Activated CD4-positive, alpha-beta T cell treated with anti-CD3 and anti-CD28 coated beads for 24 hours (primary cell): ENCODE data around the gene TLR8.
A peak's percentile ranks its signal among the peaks of the same experiment; 100 is the strongest.
"Not testable (repeated sequence)": the region's sequence is repeated elsewhere in the genome, so short reads cannot be mapped to it uniquely, and the experiment has no call there.

ENCODE experiments used
- DNase-seq, 2 donors: peaks; one replicate each; pipeline ENCODE4 v3.0.0-alpha.2; 2020; ENCODE audit warnings: low read depth in 2 of 2

Gene TLR8

DNA sequence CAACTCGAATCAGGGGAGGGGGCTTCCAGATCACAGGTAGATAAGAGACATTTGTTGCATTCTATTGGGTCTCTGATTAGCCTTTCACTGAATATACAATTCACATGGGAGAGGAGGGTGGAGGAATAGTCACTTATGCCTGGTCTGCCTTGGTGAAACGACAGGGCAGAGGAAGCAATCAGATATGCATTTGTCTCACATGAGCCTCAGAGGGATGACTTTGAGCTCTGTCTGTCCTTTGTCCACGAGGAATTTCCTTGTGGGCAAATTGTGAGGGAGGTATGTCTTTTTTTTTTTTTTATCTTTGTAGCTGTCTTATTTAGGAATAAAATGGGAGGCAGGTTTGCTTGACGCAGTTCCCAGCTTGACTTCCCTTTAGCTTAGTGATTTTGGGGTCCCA is 40.0 kb downstream of the TLR8 start:
- no peak for DNase-seq

GRCh38 chrX:12946838-12947544 is 40.6 kb downstream of the TLR8 start:
- DNase-seq, result peak; percentile 58 to 75

DNA sequence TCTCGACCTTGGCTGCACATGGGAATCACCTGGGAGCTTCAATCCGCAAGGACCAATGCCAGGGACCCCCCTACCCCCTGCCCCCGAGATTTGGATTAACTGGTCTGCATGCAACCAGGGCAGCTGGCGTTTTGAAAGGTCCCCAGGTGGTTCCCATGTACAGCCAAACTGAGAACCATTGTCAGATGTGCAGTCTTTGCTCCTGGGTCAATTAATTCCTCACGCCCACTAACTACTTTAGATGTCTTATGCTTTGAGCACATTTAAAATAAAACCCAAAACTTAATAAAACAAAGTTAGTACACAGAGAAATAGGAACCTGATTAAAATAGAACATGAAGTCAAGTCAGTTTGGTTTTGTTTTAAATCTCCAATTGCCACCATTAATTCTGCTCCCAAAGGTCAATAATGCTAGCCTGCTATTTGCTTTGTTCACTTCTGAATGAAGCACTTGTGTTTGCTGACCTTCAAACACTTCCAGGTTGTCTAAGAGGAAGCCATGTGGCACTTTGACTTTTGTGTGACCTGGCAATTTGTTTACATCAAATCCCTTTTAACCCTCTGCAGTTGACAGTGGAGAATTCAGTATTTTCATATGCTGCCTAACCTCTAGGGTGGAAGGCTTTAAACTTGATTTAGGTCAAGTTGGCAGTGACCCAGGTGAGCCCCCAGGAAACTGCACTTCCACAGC is 41.3 kb downstream of the TLR8 start:
- DNase-seq, result no peak

- DNase-seq, result no peak
These were observed 42.1 kb downstream of the TLR8 start for GRCh38 chrX:12948495-12948894.

- no peak for DNase-seq
These were observed 42.9 kb downstream of the TLR8 start for GRCh38 chrX:12949205-12949926.

DNA sequence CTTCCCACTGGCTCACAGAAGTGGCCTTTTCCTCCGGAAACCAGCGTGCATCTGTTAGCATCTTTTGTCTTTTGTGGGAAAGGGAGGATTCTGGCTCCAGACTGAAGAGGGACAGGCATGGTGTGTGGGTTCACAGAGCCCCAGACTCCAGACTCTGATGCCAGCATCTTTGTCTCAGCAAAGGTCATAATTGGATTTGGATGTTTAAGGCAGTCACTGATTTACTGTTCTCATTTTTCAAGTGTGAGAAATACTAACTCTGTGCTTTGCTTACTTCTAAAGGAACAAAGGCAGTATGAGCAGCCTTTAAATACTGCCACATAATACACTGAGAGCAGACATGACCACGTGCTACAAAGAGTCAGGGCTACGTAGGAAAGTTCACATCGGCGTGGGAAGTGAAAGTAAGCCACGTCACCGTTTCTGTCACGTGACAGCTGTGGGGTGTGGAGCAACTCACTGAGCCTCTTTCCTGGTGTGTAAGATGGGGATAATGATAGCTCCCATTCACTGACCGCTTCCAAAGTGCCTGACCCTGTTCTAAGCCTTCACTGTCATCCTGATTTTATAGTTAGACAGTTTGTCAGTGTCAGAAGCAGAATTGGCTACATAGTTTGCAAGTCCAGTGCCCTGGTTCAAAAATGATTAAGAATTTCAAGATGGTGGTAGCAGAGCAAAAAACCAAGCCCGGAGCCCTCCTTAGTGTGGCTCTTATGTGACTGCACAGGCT is 43.7 kb downstream of the TLR8 start:
- peak; percentile 72 to 75 for DNase-seq

DNA sequence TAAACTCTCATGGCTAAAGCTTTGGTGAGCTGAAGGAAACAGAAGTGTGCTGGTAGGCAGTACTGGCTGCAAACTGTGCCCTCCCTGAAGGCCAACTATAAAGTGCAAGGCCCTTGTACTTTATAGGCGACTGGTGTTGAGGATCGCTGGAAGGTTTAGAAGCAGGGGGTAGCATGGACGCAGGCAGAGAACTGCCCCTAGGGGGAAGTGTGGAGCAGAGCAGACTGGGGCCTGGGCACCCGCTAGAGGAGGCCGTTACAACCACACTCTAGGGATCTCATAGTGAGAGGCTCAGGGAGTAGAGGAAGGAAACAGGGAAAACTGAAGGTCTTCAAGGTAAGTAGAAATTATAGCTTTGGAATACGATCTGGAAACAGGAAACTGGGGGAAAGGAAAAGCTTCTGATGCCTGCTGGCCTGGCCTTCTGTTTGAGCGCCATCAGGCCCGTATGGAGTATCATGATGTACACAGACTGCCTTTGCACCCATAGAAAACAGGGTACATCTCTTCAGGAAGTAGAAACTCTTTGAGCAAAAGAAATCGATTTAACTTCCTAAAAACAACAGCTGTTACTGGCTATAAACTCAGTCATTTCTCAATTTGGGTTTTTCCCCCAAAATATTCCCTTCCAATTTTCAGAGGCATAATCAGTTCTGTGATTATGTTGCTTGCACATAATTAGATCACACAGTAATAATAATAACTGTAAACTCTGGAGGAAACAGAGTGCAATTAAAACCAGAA is 44.6 kb downstream of the TLR8 start:
- peak; percentile 52 to 57 for DNase-seq

DNA sequence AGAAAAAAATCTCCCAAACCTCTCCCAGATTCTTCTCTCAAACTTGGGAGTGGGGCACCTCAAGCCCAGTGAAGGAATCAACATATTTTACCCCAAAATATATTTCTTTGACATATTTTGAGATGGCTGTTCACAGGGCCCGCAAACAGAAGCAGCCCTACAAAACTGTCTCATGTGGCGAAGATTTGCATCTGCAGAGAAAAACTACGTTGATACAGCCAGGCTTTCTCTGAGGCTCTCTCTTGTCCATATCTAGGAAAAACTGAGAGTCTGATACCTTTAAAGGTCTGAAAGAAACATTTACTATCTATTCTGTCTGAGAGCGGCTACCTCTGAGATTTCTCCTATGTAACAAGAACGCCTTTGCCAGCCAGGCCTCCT is 45.2 kb downstream of the TLR8 start:
- no peak for DNase-seq

- DNase-seq, result no peak
These were observed 47.0 kb downstream of the TLR8 start for GRCh38 chrX:12953420-12953819.

DNA sequence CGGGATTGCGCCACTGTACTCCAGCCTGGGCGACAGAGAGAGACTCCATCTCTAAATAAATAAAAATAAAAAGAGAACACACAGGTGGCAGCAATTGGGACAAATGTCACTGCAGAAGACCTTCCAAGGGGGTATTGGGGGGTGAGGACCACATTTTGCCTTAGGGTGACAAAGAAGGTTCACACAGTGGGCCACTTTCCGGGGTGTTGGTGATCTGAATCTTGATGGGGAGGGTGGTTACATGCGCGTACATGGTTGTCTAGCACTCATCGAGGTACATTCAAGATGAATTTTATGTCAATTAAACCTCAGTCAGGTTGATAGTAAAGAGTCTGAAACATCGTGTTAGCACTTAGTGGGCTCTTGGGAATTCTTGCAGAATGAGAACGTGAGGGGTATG is 48.0 kb downstream of the TLR8 start:
- no peak for DNase-seq

- DNase-seq, result no peak
These were observed 48.6 kb downstream of the TLR8 start for GRCh38 chrX:12954981-12955380.

- no peak for DNase-seq
These were observed 49.7 kb downstream of the TLR8 start for GRCh38 chrX:12955882-12956703.

- DNase-seq, result no peak
These were observed 50.5 kb downstream of the TLR8 start for GRCh38 chrX:12956704-12957534.

GRCh38 chrX:12958059-12958458 is 51.6 kb downstream of the TLR8 start:
- no peak for DNase-seq

DNA sequence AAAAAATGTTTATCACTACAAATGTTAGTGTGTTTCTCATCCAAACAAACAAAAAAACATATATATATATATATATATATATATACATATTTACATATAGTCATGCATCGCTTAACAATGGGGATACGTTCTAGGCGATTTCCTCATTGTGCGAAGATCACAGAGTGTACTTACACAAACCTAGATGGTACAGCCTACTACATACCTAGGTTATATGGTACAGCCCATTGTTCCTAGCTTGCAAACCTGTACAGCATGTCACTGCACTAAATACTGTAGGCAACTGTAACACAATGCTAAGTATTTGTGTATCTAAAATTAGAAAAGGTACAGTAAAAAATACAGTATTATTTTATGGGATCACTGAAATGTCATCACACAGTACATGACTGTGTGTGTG is 52.0 kb downstream of the TLR8 start:
- no peak for DNase-seq

- DNase-seq, result no peak
These were observed 54.8 kb downstream of the TLR8 start for GRCh38 chrX:12961196-12961718.

GRCh38 chrX:12962041-12962504 is 55.7 kb downstream of the TLR8 start:
- no peak for DNase-seq

GRCh38 chrX:12963210-12963850 is 56.9 kb downstream of the TLR8 start:
- DNase-seq, result not testable (repeated sequence)
